Astrocyte of the hippocampus (primary cell): Measurements from ENCODE around the gene PPP1R1B.

Experiments
- DNase-seq: peaks from one replicate; pipeline ENCODE4 v3.0.0; 2011; ENCODE audit warnings: low read depth, low spot score

The PPP1R1B gene

GRCh38 chr17:39614545-39615157, 12.1 kb upstream of the PPP1R1B start:
- DNase-seq = no peak

GRCh38 chr17:39615434-39615833, 11.3 kb upstream of the PPP1R1B start:
- DNase-seq = no peak

DNA sequence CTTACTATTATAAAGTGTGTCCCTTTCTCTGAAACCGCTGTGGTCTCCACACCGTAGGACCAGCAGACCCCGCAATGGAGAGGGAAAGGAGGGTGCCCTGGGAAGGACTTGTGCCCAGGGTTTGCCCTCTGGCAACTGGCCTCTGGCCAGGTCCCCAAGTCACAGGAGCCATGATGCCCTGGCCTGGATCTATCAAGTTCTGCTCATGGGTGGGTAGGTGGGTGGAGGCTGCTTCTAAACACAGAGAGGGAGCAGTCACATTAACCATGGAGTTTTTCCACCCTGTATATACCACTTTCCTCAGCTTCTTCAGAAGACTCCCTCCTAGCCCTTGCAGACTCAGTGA, 9.7 kb upstream of the PPP1R1B start:
- DNase-seq = no peak

GRCh38 chr17:39617446-39618245, 9.1 kb upstream of the PPP1R1B start:
- peak; percentile 72 for DNase-seq

DNA sequence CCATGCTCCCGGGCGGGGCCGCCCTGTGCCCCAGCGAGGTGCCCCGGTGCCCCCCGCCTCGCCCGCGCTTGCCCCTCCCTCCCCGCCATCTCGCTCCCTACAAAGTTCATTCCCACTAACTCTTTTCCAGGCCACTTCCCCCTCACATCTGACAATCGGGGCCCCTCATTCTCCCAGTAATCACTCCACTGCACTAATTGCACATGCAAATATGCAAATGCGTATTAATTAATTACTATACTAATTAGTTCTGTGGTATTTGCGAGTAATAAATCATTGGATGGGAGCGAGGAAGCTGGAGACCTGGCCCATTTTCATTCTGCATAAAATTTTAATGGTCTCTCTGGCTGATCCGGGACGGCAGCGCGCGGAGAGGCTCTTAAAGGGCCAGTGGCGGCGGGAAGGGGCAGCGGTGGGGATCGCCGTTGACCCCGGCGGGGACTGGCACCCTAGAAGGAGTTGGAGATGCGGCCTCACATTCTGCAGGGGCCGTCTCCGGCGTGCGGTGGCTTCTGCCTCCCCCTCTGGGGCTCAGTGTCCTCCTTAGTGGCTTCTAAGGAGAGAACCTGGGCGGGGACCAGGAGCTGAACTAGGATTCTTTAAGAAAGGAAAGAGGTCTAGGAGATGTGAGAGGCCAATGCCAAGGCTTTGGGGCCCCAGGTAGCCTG, 8.4 kb upstream of the PPP1R1B start:
- DNase-seq = peak; percentile 32

- DNase-seq = no peak
These were observed 7.6 kb upstream of the PPP1R1B start for GRCh38 chr17:39618956-39619785.

- no peak for DNase-seq
These were observed 7.0 kb upstream of the PPP1R1B start for GRCh38 chr17:39619786-39620101.

DNA sequence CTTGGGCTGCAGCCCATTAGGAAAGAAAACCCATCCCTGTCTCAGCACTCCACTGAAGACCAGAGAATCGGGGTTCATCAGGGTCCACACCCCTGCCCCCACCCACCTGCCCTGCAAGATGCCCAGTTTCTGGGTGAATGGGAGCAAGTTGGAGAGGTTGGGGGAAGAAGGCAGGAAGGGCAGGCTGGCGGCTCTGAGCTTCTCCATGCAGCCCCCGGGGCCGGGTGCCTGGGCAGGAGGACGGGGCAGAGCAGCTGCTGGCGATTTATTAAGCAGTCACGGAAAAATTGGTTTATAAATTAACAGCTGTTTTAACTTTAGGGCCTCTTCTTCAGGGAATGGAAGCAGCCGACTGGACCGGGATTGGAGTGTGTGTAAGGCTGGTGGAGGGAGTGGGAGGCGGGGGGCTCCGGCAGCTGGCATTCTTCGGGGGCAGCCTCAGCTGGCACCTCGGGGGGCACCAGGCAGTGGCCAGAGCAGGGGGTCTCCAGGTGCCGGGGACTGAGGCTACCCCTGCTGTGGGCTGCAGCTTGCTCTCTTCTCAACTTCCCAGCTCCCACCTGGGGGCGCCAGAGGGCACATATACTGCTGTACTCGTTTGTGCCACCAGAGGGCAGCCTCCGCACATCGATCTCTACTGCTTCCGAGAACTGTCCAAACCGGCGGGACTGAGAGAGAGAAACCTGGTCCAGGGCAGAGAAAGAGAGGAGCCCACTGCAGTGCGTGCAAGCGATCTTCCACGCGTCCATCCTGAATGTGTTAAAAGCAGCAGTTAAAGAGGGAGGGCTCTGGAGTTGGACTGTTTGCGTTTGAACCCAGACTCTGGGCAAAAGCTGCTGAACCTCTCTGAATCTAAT, 5.0 kb upstream of the PPP1R1B start:
- DNase-seq = peak; percentile 92

DNA sequence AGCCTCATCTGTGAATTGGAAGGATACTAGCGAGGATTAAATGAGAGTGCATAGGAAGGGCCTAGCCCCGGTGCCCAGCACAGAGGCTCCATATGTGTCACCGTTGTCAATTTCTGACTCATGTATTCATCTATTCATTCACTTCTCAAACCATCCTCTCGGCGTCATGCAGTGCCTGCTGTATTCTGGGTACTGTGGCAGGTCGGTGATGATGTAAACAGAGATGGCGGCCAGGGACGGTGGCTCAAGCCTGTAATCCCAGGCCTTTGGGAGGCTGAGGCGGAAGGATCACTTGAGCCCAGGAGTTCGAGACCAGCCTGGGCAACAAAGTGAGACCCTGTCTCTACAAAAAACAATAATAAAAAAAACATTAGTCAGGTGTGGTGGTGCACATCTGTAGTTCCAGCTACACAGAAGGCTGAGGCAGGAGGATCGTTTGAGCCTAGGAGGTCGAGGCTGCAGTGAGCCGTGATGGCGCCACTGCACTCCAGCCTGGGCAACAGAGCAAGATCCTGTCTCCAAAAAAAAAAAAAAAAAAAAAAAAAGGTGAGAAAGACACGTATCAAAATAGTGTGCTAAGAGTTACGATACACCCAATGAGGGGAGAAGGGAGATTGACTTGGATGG, 4.3 kb upstream of the PPP1R1B start:
- DNase-seq = no peak

DNA sequence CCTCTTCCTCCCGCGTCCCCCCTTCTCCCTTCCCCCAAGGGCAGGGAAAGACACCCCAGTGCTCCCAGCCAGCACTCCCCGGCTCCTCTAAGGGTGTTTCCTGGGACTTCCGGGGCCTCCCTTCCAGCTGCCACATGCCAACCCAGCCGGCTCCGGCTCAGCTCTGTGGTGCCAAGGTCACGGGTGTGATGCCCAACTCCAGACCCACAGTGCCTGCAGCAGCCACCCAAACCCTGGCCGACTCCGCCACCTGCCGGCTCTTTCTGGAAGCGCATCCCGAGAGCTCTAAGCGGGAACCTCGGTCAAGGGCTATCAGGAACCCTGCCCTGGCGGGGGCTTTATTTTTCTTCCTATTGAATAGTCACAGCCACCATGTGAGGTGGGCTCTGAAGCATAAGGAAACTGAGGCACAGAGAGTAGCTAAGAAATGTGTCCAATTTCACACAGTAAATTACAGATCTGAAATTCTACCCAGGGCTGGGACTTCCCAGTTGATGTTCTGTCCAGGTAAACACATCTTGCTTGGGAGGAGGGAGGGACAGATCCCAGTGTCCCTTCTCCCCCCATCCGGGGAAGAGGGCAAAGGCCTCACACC, 3.3 kb upstream of the PPP1R1B start:
- DNase-seq = peak; percentile 84

DNA sequence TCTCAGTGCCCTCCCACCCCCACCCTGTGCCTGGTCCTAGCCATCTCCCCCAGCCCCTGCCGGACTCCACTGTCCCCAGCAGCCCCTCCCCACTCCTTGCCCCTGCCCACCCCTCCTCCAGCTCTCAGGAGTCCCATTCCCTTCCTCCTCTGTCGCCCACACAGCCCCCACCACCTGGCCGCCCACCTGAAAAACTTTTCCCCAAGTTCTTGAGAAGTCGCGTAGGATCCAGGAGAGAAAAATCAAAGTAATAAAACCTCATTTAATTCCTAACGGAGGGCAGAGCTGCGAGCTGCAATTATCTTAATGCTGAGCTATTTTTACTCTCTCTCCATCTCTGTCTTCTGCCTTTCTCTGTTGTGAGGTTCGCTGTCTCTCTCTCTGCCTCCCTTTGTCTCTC, 2.4 kb upstream of the PPP1R1B start:
- DNase-seq = no peak

GRCh38 chr17:39625198-39625785, 1.5 kb upstream of the PPP1R1B start:
- no peak for DNase-seq

- DNase-seq = no peak
These were observed 427 bp downstream of the PPP1R1B start for GRCh38 chr17:39627047-39627711.

GRCh38 chr17:39627712-39628516, 1.2 kb downstream of the PPP1R1B start:
- no peak for DNase-seq

DNA sequence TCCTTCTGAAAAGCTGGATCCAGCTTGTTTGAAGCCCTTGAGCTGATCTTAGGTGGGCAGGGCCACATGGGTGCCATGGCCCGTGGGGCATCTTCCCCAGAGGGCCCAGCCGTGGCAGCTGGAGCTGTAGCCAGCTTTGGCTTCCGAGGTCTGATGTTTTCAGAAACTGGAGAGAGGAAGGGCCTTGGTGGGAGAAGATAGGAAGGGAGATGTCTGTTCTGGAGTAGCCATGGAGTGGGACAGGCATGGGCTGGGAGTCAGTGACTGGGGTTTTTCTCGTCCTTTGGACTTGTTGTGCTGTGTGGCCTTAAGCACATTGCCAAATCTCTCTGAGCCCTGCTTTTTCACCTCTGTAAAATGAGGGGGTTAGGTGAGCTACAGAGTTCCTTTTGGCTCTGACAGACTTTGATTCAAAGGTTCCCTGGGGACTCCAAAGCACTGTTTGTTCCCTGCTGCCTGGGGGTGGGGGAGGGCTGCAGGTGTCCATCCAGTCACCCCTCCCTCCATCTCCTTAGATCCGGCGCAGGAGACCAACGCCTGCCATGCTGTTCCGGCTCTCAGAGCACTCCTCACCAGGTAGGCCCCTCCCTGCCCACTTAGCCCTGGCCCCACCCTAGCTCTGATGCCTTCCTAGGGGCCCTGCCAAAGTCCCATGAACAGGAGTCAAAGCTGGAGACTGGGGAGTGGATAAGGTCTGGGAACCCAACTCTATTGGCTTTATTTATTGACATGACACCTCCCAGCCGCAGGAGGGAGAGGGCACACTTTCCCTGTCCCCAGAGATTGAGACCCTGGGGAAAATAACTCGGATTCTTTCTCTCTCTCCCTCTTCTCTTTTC, 2.1 kb downstream of the PPP1R1B start:
- no peak for DNase-seq

GRCh38 chr17:39629494-39629880, 2.7 kb downstream of the PPP1R1B start:
- no peak for DNase-seq

DNA sequence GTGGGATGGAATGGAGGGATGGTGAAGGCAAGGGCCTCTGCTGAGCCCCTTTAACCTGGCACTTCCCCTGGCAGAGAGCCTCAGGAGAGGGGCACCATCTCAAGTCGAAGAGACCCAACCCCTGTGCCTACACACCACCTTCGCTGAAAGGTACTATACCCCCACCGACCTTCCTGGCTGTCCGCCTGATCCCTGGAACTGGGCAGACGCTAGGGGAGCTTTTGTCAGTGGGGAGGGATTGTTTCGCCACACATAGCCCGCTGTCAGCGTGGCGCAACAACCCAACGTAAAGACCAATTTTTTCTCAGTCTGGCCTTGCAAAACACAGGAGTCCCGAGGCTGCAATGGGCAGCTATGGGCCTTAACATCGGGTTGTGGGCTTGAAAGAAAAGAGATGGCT, 3.1 kb downstream of the PPP1R1B start:
- no peak for DNase-seq

GRCh38 chr17:39631403-39631802, 4.7 kb downstream of the PPP1R1B start:
- no peak for DNase-seq
